GM21515 (cell line): ENCODE measurements around the gene PRKCZ.

Experiments
- ATAC-seq: cut with Tn5 transposase; IDR thresholded peaks from one replicate; pipeline ENCODE4 v1.9.1; 2021; ENCODE audit not compliant: unreplicated experiment

PRKCZ gene

GRCh38 chr1:2173546-2174347 lies 123.5 kb downstream of the PRKCZ start:
- no peak for ATAC-seq

- no peak for ATAC-seq
Measured at GRCh38 chr1:2174348-2175054, 124.3 kb downstream of the PRKCZ start.

DNA sequence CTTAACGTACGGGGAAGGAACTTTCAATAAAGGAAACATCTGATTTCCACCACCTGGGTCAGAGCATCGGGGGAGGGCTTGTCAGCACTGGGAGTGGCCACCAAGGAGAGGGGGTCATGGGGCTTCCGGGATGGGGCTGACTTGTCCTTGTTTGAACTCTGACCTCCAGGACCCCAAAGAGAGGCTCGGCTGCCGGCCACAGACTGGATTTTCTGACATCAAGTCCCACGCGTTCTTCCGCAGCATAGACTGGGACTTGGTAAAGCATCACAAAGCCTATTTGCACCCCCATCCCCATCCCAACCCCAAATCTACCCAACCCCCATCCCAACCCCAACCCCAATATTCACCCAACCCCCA lies 124.8 kb downstream of the PRKCZ start:
- no peak for ATAC-seq

DNA sequence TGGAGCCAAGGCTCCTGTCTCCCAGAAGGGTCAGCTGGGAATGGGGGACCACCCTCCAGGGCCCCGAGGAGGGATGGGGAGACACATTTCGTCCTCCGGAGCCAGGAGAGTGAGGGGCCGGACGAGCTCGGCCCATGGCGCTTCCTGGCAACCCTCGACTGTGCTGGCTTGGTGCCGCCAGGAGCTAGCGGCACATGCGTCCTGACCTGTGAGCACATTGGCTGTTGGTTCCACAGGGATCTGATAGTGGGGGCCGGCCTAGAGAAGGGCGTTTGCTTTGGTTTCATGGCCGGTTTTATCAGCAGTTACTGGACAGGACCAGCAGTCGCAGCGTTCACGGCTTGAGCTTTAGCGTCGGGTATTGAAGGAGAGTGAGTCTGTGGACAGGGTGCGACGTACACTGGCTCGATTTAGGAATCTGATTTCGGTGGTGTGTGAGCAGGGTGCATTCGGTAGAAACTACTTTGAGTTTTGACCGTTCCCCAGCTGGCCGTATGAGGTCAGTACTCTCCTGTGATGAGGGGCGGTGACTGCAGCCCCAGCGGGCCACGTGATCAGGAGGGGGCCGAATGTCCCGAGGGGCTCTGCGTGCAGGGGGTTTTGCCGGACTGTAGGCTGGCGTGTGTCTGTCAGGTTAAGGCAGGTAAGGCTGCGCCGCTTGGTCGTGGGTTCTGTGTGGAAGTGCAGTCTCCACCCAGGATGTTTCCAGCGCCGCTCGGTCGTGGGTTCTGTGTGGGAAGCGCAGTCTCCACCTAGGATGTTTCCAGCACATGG lies 125.7 kb downstream of the PRKCZ start:
- ATAC-seq = no peak

- no peak for ATAC-seq
Measured at GRCh38 chr1:2176615-2177014, 126.4 kb downstream of the PRKCZ start.

GRCh38 chr1:2177541-2177940 lies 127.3 kb downstream of the PRKCZ start:
- no peak for ATAC-seq

GRCh38 chr1:2177946-2178538 lies 127.8 kb downstream of the PRKCZ start:
- no peak for ATAC-seq

GRCh38 chr1:2178875-2179274 lies 128.7 kb downstream of the PRKCZ start:
- ATAC-seq = no peak

GRCh38 chr1:2179283-2180013 lies 129.2 kb downstream of the PRKCZ start:
- ATAC-seq = no peak

DNA sequence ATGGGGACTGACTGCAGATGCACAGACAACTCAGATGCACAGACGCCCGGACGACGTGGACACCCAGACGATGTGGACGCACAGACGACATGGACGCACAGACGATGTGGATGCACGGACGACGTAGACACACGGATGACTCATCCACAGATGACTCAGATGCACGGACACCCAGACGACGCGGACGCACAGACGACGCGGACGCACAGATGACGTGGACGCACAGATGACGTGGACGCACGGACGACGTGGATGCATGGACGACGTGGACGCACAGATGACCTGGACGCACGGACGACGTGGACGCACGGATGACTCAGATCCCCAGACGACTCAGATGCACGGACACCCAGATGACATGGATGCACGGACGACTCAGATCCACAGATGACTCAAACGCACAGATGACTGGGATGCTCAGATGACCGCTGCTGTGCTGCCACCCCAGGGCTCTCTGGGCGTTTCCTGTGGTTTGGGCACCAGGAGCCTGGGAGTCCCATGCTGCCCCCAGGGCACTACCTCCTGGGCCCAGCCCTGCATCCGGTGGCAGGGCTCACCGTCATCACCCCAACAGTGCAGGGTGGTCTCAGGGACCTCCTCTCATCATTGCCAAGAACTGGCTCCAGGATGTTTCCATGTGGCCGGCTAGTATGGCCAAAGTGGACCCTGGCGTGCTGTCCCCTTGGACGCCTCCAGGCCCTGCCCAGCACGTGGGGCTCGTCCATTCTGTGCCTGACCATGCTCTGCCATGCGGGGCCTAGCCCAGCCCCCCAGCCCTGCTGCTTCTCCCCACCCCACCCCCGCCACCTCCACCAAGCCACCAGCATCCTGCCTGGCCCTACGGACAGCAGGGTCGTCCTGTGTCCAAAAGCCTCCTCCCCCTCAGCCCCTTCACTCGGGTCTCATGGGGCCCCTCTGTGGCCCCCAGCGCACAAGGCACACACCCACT lies 130.4 kb downstream of the PRKCZ start:
- no peak for ATAC-seq

GRCh38 chr1:2181271-2181670 lies 131.1 kb downstream of the PRKCZ start:
- no peak for ATAC-seq

- ATAC-seq = no peak
Measured at GRCh38 chr1:2181752-2182151, 131.5 kb downstream of the PRKCZ start.

DNA sequence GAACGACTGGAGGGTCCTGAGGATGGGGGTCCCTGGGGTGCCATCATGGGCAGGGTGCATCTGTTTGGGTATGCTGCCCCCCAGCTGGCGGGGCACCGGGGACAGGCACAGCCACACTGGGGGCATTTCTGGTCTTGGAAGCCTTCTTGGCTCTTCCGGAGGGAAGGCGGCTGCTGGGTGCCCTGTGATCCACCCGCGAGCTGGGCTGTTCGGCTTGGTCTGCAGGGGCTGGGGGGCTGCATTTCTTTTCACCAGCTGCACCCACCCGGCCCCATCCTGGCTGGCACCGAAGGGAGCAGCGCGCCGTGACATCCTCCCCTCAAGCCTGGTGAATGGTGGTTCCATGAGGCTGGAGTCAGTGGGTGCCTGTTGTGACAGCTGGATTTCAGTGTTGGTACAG lies 132.2 kb downstream of the PRKCZ start:
- ATAC-seq = no peak

DNA sequence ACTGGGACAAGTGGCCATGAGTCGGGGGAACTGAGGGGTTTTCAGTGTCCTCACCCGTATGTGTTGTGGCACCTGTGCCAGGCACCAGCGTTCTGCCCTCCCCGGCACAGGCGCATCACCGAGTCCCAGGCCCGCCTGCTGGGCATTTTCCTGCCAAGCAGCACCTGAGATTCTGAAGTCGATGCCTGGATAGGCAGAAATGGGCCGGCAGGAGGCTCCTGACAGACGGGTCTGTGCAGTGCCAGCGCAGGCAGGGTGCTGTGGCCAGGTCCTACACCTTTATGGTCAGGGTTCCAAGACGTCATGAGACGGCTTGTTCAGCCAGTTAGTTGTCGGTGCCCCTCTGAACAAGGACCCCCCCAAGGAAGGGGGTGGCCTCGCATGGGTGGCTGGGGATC lies 133.7 kb downstream of the PRKCZ start:
- no peak for ATAC-seq

DNA sequence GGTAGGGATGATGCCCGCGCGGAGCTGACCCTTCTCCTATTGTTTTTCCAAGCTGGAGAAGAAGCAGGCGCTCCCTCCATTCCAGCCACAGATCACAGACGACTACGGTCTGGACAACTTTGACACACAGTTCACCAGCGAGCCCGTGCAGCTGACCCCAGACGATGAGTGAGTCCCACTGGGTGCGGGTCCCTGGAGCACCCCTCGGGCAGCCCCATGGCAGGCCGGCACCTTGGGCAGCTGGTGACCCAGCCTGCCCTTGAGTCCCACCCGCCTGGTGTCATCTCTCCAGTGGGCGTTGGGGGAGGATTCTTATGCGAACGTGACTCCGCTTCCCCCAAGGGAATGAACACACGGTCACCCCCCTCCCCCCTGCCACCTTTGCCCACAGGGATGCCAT lies 134.3 kb downstream of the PRKCZ start:
- ATAC-seq = no peak

DNA sequence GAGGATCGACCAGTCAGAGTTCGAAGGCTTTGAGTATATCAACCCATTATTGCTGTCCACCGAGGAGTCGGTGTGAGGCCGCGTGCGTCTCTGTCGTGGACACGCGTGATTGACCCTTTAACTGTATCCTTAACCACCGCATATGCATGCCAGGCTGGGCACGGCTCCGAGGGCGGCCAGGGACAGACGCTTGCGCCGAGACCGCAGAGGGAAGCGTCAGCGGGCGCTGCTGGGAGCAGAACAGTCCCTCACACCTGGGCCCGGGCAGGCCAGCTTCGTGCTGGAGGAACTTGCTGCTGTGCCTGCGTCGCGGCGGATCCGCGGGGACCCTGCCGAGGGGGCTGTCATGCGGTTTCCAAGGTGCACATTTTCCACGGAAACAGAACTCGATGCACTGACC lies 134.7 kb downstream of the PRKCZ start:
- ATAC-seq = no peak

DNA sequence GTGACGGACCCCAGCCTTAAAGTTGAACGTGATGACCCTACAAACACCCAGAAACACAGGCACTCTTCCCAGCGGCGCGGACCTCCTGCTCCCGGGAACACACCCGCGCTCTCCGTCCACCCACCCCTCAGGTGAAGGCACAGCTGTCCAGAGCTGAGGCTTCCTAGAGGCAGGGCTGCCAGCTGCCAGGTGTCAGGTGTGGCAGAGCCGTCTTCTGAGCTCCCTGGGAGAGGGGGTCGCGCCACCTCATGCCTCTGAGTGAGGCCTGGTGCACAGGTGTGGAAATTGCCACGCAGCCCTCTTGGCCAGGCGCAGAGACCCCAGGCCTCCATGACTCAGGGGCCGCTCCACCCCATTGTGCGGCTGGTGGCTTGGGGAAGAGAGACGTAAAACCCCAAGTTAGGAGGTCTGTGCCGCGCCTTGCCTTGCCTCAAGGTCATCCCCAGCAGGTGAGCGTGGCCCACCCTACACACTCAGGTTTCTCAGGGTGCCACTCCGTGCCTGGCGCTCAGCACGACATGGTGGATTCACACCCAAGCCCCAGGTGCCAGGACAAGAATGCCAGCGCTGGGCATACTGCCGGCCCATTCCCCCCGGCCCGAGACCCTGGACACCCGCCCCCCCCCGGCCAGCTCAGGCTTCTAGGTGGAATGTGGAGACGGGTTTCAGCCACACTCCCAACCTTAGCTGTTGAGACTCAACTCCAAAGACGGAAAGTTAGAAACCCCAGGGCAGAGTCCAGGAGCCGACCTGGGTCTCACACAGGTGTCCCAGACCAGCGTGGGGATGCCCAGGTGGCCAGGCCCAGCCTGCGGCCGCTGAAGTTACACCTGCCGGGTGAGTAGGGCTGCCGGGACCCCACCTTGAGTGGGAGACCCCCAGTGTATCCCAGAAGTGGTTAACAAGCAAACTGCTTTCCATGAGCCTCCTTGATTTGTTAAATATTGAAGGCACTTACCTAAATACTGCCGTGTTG lies 136.0 kb downstream of the PRKCZ start:
- ATAC-seq = no peak

DNA sequence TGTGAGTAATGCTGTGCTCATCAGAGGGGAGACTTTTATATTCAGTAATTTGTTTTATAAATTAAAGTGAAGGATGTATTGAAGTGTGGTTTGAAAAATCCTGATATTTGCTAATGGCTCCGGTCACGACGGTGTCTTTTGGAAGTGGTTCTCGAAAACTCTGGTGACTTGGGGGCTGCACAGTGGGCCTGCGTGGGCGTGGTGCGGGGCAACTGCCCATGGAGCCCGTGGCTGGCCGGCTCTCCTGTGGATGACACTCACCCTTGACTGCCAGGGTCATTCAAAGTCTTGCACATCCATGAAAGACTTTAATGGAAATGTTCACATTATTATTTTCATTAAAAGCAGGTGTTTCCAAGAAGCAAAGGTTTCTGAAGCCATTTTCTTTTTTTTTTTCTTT lies 136.7 kb downstream of the PRKCZ start:
- ATAC-seq = no peak

GRCh38 chr1:2187619-2188018 lies 137.4 kb downstream of the PRKCZ start:
- no peak for ATAC-seq
